Omental fat pad (tissue), 4 donors: ENCODE measurements around the gene TXNDC2. TPM values are rescaled to one million over a fixed set of nuclear protein-coding genes. Genes with fewer than 3 reads are reported as not detected.

Experiments used
- ATAC-seq: fragments of 150-250 bp; one replicate; pipeline ENCODE4 v1.9.1; 2016; ENCODE audit warnings: mild to moderate bottlenecking, moderate library complexity; ENCODE audit not compliant: low FRiP score
- DNase-seq: peaks from one replicate; pipeline ENCODE4 v3.0.0-alpha.2; 2019; ENCODE audit warnings: low spot score
- total RNA-seq, 4 donors: library from RNA; depleted of rRNA; stranded (reverse); fragments of >200 nt; gene quantifications; one replicate each; pipeline ENCODE4 v1.1.0, GENCODE V29; 2016
- TF ChIP-seq, protein P1 (sequence below), 3 donors: fragments of 450-650 bp; IDR thresholded peaks; one replicate each; pipeline ENCODE4 v1.5.1; 2016 to 2017; ENCODE audit warnings: antibody characterized with exemption in 3 of 3, mild to moderate bottlenecking in 3 of 3, moderate library complexity in 2 of 3

The TXNDC2 gene
- total RNA-seq, 4 donors from 2014 or later, result 0.24 to 0.44 TPM; not detected in 2

- ATAC-seq, result peak; percentile 33
- no peak for DNase-seq
- TF ChIP-seq, protein P1, sequence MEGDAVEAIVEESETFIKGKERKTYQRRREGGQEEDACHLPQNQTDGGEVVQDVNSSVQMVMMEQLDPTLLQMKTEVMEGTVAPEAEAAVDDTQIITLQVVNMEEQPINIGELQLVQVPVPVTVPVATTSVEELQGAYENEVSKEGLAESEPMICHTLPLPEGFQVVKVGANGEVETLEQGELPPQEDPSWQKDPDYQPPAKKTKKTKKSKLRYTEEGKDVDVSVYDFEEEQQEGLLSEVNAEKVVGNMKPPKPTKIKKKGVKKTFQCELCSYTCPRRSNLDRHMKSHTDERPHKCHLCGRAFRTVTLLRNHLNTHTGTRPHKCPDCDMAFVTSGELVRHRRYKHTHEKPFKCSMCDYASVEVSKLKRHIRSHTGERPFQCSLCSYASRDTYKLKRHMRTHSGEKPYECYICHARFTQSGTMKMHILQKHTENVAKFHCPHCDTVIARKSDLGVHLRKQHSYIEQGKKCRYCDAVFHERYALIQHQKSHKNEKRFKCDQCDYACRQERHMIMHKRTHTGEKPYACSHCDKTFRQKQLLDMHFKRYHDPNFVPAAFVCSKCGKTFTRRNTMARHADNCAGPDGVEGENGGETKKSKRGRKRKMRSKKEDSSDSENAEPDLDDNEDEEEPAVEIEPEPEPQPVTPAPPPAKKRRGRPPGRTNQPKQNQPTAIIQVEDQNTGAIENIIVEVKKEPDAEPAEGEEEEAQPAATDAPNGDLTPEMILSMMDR (IDR thresholded peaks at IDR 0.05), result no peak
Measured at GRCh38 chr18:9860682-9861081, 25.1 kb upstream of the TXNDC2 start.

DNA sequence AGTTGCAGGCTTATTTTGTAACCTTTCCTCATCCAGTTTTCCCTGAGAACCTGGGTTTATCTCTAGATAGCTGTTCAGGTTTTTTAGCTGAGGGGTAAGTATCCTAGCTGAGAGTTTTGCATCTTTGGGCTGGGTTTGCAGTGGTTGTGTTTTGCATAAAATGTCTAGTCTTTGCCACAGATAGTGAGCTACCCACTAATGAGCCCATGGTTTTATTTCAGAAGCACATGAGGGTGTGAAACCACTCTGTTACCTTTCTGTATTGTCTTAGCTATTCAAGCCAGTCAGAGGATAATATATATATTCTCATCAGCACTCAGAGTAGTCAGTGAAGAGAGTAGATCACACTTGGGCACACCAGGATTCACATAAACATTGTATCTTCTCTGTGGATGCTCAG lies 24.6 kb upstream of the TXNDC2 start:
- DNase-seq (no peak), ATAC-seq (no peak)
- TF ChIP-seq, protein P1 (IDR thresholded peaks at IDR 0.05), result no peak

DNA sequence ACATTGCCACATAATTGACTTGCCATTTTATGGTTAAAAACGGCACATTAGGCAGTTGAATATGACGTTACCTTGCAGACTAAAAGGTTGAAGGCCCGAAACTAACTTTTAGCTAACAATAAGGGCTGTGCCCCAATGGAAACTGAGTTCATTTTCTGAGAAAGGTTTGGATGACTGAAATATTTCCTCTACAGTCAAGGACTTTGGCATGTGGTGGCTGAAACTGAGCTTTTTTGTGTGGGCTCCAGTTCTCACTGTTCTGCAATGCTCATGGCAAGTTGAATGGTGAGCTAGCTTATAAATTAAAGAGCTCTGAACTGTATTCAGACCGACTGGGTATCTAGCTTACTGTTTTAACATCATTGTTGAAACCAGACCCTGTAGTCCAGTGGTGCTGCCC lies 23.8 kb upstream of the TXNDC2 start:
- TF ChIP-seq, protein P1 (IDR thresholded peaks at IDR 0.05), result no peak
- ATAC-seq, result no peak
- DNase-seq, result no peak

GRCh38 chr18:9862686-9863085 lies 23.1 kb upstream of the TXNDC2 start:
- TF ChIP-seq, protein P1 (IDR thresholded peaks at IDR 0.05), result no peak
- DNase-seq (no peak), ATAC-seq (no peak)

- no peak for ATAC-seq
- no peak for DNase-seq
- TF ChIP-seq, protein P1 (IDR thresholded peaks at IDR 0.05), result no peak
Measured at GRCh38 chr18:9863282-9863681, 22.5 kb upstream of the TXNDC2 start.

DNA sequence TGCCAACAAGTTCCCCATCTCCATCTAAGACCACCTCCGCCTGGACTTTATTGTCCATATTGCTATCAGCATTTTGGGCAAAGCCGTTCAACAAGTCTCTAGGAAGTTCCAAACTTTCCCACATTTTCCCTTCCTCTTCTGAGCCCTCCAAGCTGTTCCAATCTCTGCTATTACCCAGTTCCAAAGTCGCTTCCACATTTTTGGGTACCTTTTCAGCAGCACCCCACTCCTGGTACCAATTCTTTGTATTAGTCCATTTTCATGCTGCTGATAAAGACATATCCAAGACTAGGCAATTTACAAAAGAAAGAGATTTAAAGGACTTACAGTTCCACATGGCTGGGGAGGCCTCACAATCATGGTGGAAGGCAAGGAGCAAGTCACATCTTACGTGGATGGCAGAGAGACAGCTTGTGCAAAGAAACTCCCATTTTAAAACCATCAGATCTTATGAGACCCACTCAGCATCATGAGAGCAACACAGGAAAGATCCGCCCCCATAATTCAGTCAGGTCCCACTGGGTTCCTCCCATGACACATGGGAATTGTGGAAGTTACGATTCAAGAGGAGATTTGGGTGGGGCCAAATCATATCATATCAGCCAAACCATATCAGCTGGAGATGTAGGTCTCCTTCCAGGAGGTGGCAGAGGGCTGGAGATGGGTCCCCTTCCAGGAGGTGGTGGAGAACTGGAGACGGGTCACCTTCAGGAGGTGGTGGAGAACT lies 19.8 kb upstream of the TXNDC2 start:
- no peak for ATAC-seq
- TF ChIP-seq, protein P1 (IDR thresholded peaks at IDR 0.05), result no peak
- no peak for DNase-seq

- no peak for ATAC-seq
- TF ChIP-seq, protein P1 (IDR thresholded peaks at IDR 0.05), result no peak
- no peak for DNase-seq
Measured at GRCh38 chr18:9866627-9867026, 19.1 kb upstream of the TXNDC2 start.
